PFSK-1 (cell line): ENCODE data around the gene PLCL2.

Experiments used
- FOXP2 ChIP-seq: optimal IDR thresholded peaks from 2 replicates; pipeline ENCODE3; 2011; ENCODE audit warnings: borderline replicate concordance, control low read depth, inconsistent platforms; ENCODE audit not compliant: insufficient read depth; ENCODE audit errors: extremely low read length, extremely low read depth
- POLR2AphosphoS5 ChIP-seq: IDR thresholded peaks from 2 replicates; pipeline ENCODE4 v1.6.1; 2012; ENCODE audit warnings: low read depth, mild to moderate bottlenecking, control low read depth, low read length, moderate library complexity
- SIN3A ChIP-seq: IDR thresholded peaks from 2 replicates; pipeline ENCODE4 v1.6.1; 2012; ENCODE audit warnings: mild to moderate bottlenecking, low read length, moderate library complexity, borderline replicate concordance; ENCODE audit not compliant: insufficient read depth
- TAF1 ChIP-seq: IDR thresholded peaks from 2 replicates; pipeline ENCODE4 v1.6.1; 2012; ENCODE audit warnings: low read length, control low read depth, borderline replicate concordance; ENCODE audit not compliant: insufficient read depth

DNA sequence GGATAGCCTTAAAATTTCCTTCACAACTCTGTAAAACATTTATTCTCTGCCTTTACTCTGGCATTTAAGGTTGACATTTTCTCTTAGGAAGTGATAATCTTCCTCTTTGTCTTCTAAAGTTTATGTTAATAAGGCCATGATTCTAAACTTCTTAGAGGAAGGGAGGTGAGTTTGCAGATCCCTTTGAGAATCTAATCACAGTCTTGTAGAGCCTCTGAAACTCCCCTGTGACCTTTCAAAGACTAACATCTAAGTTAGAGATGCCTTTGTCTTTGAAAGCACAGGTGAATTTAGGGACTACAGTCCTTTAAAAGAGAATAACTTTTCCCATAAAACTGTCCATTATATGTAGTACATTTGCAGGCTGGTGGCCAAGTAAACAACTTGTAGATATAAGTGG lies 115.1 kb downstream of the PLCL2 start:
- TF ChIP-seq FOXP2 (no peak), POLR2AphosphoS5 (no peak), SIN3A (no peak), TAF1 (no peak)
